Psoas muscle (tissue), 8 donors: ENCODE data around the gene C15orf40. TPM values are rescaled to one million over a fixed set of nuclear protein-coding genes. Genes with fewer than 3 reads are reported as not detected.

Source experiments
- ATAC-seq, 4 donors: fragments of 200-7000 bp; cut with Tn5 transposase; one replicate each; pipeline ENCODE4 v1.9.1; 2020; ENCODE audit warnings: moderate library complexity in 3 of 4, mild to moderate bottlenecking in 2 of 4
- DNase-seq, 2 donors: peaks; one replicate each; pipeline ENCODE4 v3.0.0-alpha.2; 2020
- H3K27ac ChIP-seq: fragments of 200-600 bp; one replicate; pipeline ENCODE4 v1.8.0; 2022
- H3K27me3 ChIP-seq, 3 donors: fragments of 200-600 bp in 1 of 3; one replicate each; pipeline versions ENCODE4 v1.6.1 to v1.8.0; 2013 to 2022; ENCODE audit warnings: low read length in 2 of 3, mild to moderate bottlenecking in 2 of 3, moderate library complexity in 1 of 3; ENCODE audit not compliant: insufficient read depth in 3 of 3
- H3K36me3 ChIP-seq, 2 donors: fragments of 200-600 bp in 1 of 2; one replicate each; pipeline versions ENCODE4 v1.6.1 to v1.8.0; 2013 to 2022; ENCODE audit warnings: low read depth in 1 of 2, mild to moderate bottlenecking in 1 of 2, moderate library complexity in 1 of 2; ENCODE audit not compliant: insufficient read depth in 1 of 2
- H3K4me1 ChIP-seq: fragments of 200-600 bp; one replicate; pipeline ENCODE4 v1.8.0; 2022
- H3K4me3 ChIP-seq: fragments of 200-600 bp; one replicate; pipeline ENCODE4 v1.8.0; 2022; ENCODE audit warnings: mild to moderate bottlenecking
- H3K9me3 ChIP-seq: fragments of 200-600 bp; one replicate; pipeline ENCODE4 v1.8.0; 2022
- CTCF ChIP-seq: fragments of 200-600 bp; IDR thresholded peaks from one replicate; pipeline ENCODE4 v1.8.0; 2022; ENCODE audit warnings: antibody characterized with exemption
- WGBS, 3 donors: extraction: QIAGEN DNeasy Blood & Tissue Kit; methylation state at CpG; one replicate each; pipeline versions ENCODE4 v1.1.6 to v1.1.7; 2013; 5-methylcytosine and 5-hydroxymethylcytosine counted together
- intact Hi-C, 2 donors: fragments of 100-400 bp; cut with DNase I; formaldehyde crosslinking; loops; one replicate each; pipeline versions ENCODE4 v1.11.0 to v1.14.2; 2022
- polyA plus RNA-seq, 3 donors: library from polyadenylated mRNA; stranded (reverse); fragments of 200-250 nt; gene quantifications; one replicate each; pipeline ENCODE4 v1.2.3, GENCODE V29; 2013
- total RNA-seq, 4 donors: library from RNA; stranded (reverse); fragmentation: NEBNext Ultra II Directional in 2 of 4; extraction: Animal tissue kit (Norgen Biotek cat#: 25700) in 2 of 4; gene quantifications; one replicate each; pipeline versions ENCODE4 v1.2.1 to v1.2.4, GENCODE V29; 2021 to 2023
- donor health status: healthy with polysubstance abuse.
- donor health status: DM: no; HTN: no; CAD: no; lungs with moderate emphysema.
- donor health status: Bipolar disorder and iron deficiency.
- donor health status: healthy.
- donor health status: DM: yes; HTN: yes; CAD: no.
- donor health status: DM: no; HTN: no; CAD: no.
- donor health status: DM: no; HTN: no; CAD: no.
- donor health status: DM: yes; HTN: yes; CAD: no.

C15orf40 gene
- total and polyA plus RNA-seq, 7 donors, result 6.3 to 16.2 (median 11.3) TPM

GRCh38 chr15:82950295-82950694 lies 61.1 kb downstream of the C15orf40 start:
- DNase-seq (no peak), ATAC-seq (no peak)
- WGBS, 3 donors, result 55 to 72% (median 57%) methylated on average over 5 of the region's 5 CpGs
- TF ChIP-seq CTCF, result no peak
- peaks cover 35% of the 10 kb centered on the region for H3K4me1 ChIP-seq
- intact Hi-C loops, result no loop called here
- no peaks in the 10 kb centered on the region for H3K27me3 ChIP-seq
- H3K27ac ChIP-seq, result peak overlapping the region; percentile 97
- no peaks in the 10 kb centered on the region for H3K9me3 ChIP-seq
- no peaks in the 10 kb centered on the region for H3K36me3 ChIP-seq
- H3K4me3 ChIP-seq, result peak overlapping the region; percentile 80

GRCh38 chr15:82946155-82946701 lies 65.2 kb downstream of the C15orf40 start:
- DNase-seq, result no peak
- intact Hi-C loops, result no loop called here
- H3K9me3 ChIP-seq, result no peaks in the 10 kb centered on the region
- H3K36me3 ChIP-seq, result no peaks in the 10 kb centered on the region
- H3K27ac ChIP-seq, result no peak overlapping the region
- ATAC-seq, result no peak
- 51 to 54% (median 53%) methylated on average over 8 of the region's 8 CpGs for WGBS, 3 donors
- no peak for TF ChIP-seq CTCF
- no peak overlapping the region for H3K4me3 ChIP-seq
- no peaks in the 10 kb centered on the region for H3K27me3 ChIP-seq
- H3K4me1 ChIP-seq, result peaks cover 57% of the 10 kb centered on the region

- ATAC-seq (no peak), DNase-seq (no peak)
- intact Hi-C loops, result no loop called here
- no peak overlapping the region for H3K4me3 ChIP-seq
- no peak overlapping the region for H3K27ac ChIP-seq
- H3K4me1 ChIP-seq, result peaks cover 55% of the 10 kb centered on the region
- no peak for TF ChIP-seq CTCF
- H3K36me3 ChIP-seq, result no peaks in the 10 kb centered on the region
- H3K27me3 ChIP-seq, result no peaks in the 10 kb centered on the region
- 93 to 94% (median 93%) methylated on average over 5 of the region's 5 CpGs for WGBS, 3 donors
- H3K9me3 ChIP-seq, result no peaks in the 10 kb centered on the region
These were observed 66.1 kb downstream of the C15orf40 start for GRCh38 chr15:82945326-82945725.

GRCh38 chr15:82944821-82945220 lies 66.6 kb downstream of the C15orf40 start:
- DNase-seq, result no peak
- peak overlapping the region; percentile 33 for H3K27ac ChIP-seq
- H3K9me3 ChIP-seq, result no peaks in the 10 kb centered on the region
- intact Hi-C loops, result no loop called here
- no peaks in the 10 kb centered on the region for H3K36me3 ChIP-seq
- WGBS, 3 donors, result 68 to 74% (median 74%) methylated on average over 5 of the region's 5 CpGs
- H3K4me1 ChIP-seq, result peaks cover 49% of the 10 kb centered on the region
- H3K27me3 ChIP-seq, result no peaks in the 10 kb centered on the region
- ATAC-seq, result no peak
- TF ChIP-seq CTCF, result no peak
- no peak overlapping the region for H3K4me3 ChIP-seq

- Histone ChIP-seq H3K36me3 (no peaks in the 10 kb centered on the region), H3K4me3 (no peak overlapping the region), H3K27me3 (no peaks in the 10 kb centered on the region), H3K27ac (peak overlapping the region; percentile 77), H3K4me1 (peaks cover 42% of the 10 kb centered on the region), H3K9me3 (no peaks in the 10 kb centered on the region)
- intact Hi-C loops, result no loop called here
- ATAC-seq, result no peak
- WGBS, 3 donors, result 53 to 72% (median 56%) methylated on average over 5 of the region's 5 CpGs
- no peak for DNase-seq
- no peak for TF ChIP-seq CTCF
These were observed 67.4 kb downstream of the C15orf40 start for GRCh38 chr15:82944056-82944455.
